Measurements from ENCODE around the gene NUBP1.

GRCh38 chr16:10753670-10754069 lies 10.0 kb downstream of the NUBP1 start:
- TF ChIP-seq CTCF (IDR thresholded peaks at IDR 0.05; ENCODE audit: insufficient read depth, low read length, poor library complexity, severe bottlenecking) (no peak), EZH2phosphoT487 (conservative IDR thresholded peaks at IDR 0.05; ENCODE audit: low read length) (no peak)
